ENCODE results near the gene TRPM3. TPM values are rescaled to one million over a fixed set of nuclear protein-coding genes. Genes with fewer than 3 reads are reported as not detected.

Gene TRPM3
- total RNA-seq, 1 experiment from 2014 or later, result 0.26 TPM

DNA sequence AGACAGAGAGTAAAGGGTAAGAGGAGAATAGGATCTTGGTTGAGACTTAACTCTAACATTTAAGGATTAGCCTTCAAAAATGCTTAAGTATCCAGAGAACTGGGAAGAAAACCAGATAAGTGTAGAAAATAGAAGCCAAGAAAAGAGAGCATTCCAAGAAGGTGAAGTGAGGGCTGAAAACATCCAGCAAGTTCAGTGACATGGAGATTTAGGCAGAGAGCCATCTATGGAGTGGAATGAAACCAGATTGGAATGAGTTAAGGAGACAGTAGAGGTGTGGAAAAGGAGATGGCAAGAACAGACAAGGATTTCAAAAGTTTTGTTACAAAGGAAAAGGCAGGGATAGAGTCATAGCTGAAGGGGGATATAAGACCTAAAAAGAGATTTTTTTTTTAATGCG, 188.1 kb downstream of the TRPM3 start:
- Histone ChIP-seq H3K79me2 (ENCODE audit: low read depth) (no peaks in the 10 kb centered on the region), H3K27ac (no peak overlapping the region), H3K27me3 (ENCODE audit: insufficient read depth, low read depth) (no peaks in the 10 kb centered on the region), H3K4me3 (no peak overlapping the region), H3F3A (ENCODE audit: insufficient read depth, low read depth) (no peaks in the 10 kb centered on the region), H3K9me3 (ENCODE audit: insufficient read depth, low read depth) (no peaks in the 10 kb centered on the region), H2AFZ (no peak overlapping the region), H3K4me1 (replicated peaks; ENCODE audit: insufficient read depth) (no peaks in the 10 kb centered on the region), H4K20me1 (ENCODE audit: insufficient read depth) (no peaks in the 10 kb centered on the region), H3K4me2 (no peak overlapping the region), H3K9me2 (ENCODE audit: insufficient read depth) (no peaks in the 10 kb centered on the region; the same call in 1 of the 2 replicates), H3K36me3 (ENCODE audit: low read depth) (no peaks in the 10 kb centered on the region)
- ChIA-PET POLR2A (ENCODE audit: unreplicated experiment) (no interaction called here), CTCF (no interaction called here)
- no peak for TF ChIP-seq EZH2 (IDR thresholded peaks at IDR 0.05; ENCODE audit: low read depth)
- TF ChIP-seq, protein P1, sequence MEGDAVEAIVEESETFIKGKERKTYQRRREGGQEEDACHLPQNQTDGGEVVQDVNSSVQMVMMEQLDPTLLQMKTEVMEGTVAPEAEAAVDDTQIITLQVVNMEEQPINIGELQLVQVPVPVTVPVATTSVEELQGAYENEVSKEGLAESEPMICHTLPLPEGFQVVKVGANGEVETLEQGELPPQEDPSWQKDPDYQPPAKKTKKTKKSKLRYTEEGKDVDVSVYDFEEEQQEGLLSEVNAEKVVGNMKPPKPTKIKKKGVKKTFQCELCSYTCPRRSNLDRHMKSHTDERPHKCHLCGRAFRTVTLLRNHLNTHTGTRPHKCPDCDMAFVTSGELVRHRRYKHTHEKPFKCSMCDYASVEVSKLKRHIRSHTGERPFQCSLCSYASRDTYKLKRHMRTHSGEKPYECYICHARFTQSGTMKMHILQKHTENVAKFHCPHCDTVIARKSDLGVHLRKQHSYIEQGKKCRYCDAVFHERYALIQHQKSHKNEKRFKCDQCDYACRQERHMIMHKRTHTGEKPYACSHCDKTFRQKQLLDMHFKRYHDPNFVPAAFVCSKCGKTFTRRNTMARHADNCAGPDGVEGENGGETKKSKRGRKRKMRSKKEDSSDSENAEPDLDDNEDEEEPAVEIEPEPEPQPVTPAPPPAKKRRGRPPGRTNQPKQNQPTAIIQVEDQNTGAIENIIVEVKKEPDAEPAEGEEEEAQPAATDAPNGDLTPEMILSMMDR (conservative IDR thresholded peaks at IDR 0.05), result no peak
- no peak for DNase-seq
- intact Hi-C loops (cut with micrococcal nuclease; ENCODE audit: unreplicated experiment), result no loop called here
- BruUV-seq (replicated peaks), result no TSS peak

DNA sequence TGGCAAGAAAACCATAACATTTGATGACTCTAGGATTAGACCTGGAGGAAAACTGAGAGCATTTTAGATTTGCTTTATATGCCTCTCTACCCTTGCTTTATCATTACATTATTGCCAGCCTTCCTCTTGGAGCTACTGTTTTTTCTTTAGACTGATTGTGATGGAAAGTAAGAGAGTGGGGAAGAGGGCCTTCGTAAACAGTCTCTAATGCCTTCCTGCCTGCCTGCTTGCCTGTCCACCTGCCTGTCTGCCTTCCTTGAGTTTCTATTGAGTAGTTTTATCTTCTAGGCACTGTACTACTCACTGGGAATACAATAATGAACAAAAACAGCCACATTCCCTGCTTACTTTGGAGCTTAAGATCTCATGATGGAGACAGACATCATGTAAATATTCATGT, 189.3 kb downstream of the TRPM3 start:
- no peaks in the 10 kb centered on the region for H3K36me3 ChIP-seq (ENCODE audit: low read depth)
- H3K4me1 ChIP-seq (replicated peaks; ENCODE audit: insufficient read depth), result no peaks in the 10 kb centered on the region
- no peaks in the 10 kb centered on the region for H3K79me2 ChIP-seq (ENCODE audit: low read depth)
- H3K27ac ChIP-seq, result no peak overlapping the region
- no peak overlapping the region for H2AFZ ChIP-seq
- no peak overlapping the region for H3K4me3 ChIP-seq
- no peak for DNase-seq
- POLR2A ChIA-PET (ENCODE audit: unreplicated experiment), result no interaction called here
- intact Hi-C loops (cut with micrococcal nuclease; ENCODE audit: unreplicated experiment), result no loop called here
- H3K9me2 ChIP-seq (ENCODE audit: insufficient read depth), result no peaks in the 10 kb centered on the region; the same call in 1 of the 2 replicates
- BruUV-seq (replicated peaks), result no TSS peak
- H3F3A ChIP-seq (ENCODE audit: insufficient read depth, low read depth), result no peaks in the 10 kb centered on the region
- CTCF ChIA-PET, result no interaction called here
- no peaks in the 10 kb centered on the region for H3K9me3 ChIP-seq (ENCODE audit: insufficient read depth, low read depth)
- no peak overlapping the region for H3K4me2 ChIP-seq
- TF ChIP-seq, protein P1 (conservative IDR thresholded peaks at IDR 0.05), result no peak
- no peak for TF ChIP-seq EZH2 (IDR thresholded peaks at IDR 0.05; ENCODE audit: low read depth)
- no peaks in the 10 kb centered on the region for H4K20me1 ChIP-seq (ENCODE audit: insufficient read depth)
- H3K27me3 ChIP-seq (ENCODE audit: insufficient read depth, low read depth), result no peaks in the 10 kb centered on the region

DNA sequence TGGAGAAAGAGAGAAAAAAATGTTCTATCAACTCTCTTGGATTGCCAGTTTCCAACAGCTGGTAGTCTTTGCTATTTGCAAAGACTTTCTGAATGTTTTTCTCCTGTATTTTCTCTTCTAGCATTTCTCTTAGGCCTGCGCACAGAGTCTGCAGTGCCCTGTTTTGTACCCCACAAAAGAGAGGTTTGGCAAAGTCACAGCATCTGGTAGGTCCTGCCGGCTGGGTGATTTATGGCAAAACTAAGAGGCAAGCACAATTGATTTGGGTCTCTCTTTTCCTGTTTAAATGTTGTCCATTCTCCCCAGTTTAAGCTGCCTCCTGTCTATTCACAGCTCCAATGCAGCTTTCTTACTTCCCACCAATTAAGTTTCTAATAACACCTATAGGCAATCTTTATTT, 193.9 kb downstream of the TRPM3 start:
- Histone ChIP-seq H3K27me3 (ENCODE audit: insufficient read depth, low read depth) (no peaks in the 10 kb centered on the region), H3K9me2 (ENCODE audit: insufficient read depth) (no peaks in the 10 kb centered on the region), H3K27ac (no peak overlapping the region), H2AFZ (no peak overlapping the region), H4K20me1 (ENCODE audit: insufficient read depth) (no peaks in the 10 kb centered on the region), H3K79me2 (ENCODE audit: low read depth) (no peaks in the 10 kb centered on the region), H3K4me3 (no peak overlapping the region), H3K9me3 (ENCODE audit: insufficient read depth, low read depth) (no peaks in the 10 kb centered on the region), H3K4me2 (no peak overlapping the region), H3K4me1 (replicated peaks; ENCODE audit: insufficient read depth) (no peaks in the 10 kb centered on the region), H3K36me3 (ENCODE audit: low read depth) (no peaks in the 10 kb centered on the region), H3F3A (ENCODE audit: insufficient read depth, low read depth) (no peaks in the 10 kb centered on the region)
- no peak for DNase-seq
- ChIA-PET POLR2A (ENCODE audit: unreplicated experiment) (no interaction called here), CTCF (interaction anchor here (0.9 kb wide), 1 partner anchor 287 kb away, joined by 3 read pairs; no protein-coding TSS in a partner anchor)
- intact Hi-C loops (cut with micrococcal nuclease; ENCODE audit: unreplicated experiment), result loop anchor here (5.0 kb wide), 2 partner anchors 35 to 285 kb away; no protein-coding TSS in a partner anchor
- BruUV-seq (replicated peaks), result no TSS peak
- TF ChIP-seq, protein P1 (conservative IDR thresholded peaks at IDR 0.05), result no peak
- TF ChIP-seq EZH2 (IDR thresholded peaks at IDR 0.05; ENCODE audit: low read depth), result no peak
